Endothelial cell of umbilical vein (primary cell): ENCODE results near the gene ATP9B. TPM values are rescaled to one million over a fixed set of nuclear protein-coding genes. Genes with fewer than 3 reads are reported as not detected.

Experiments used
- BruUV-seq: library from RNA; stranded (reverse); fragments of 400-500 nt; replicated peaks from 2 replicates; lab custom pipeline; 2021; lab: Mats Ljungman, UMichigan
- CTCF ChIA-PET: fragments of 300-600, 350-600 bp; sonication (Branson Sonifier 250); formaldehyde crosslinking; loops from one replicate; lab custom pipeline; 2021; ENCODE audit warnings: antibody characterized with exemption, inconsistent platforms; lab: Charles Lee
- POLR2A ChIA-PET: fragments of 300-600, 350-600 bp; sonication (Branson Sonifier 250); formaldehyde crosslinking; loops from one replicate; lab custom pipeline; 2021; ENCODE audit warnings: antibody characterized with exemption, inconsistent platforms; lab: Charles Lee
- DNase-seq: peaks from one replicate; pipeline ENCODE4 v3.0.0-alpha.2; 2011; ENCODE audit warnings: low read depth, low spot score
- FAIRE-seq: peaks from 2 replicates; lab custom pipeline; 2011; peaks lifted over from hg19 to GRCh38; lab: Jason Lieb, UNC
- H2AFZ ChIP-seq: 2 replicates; pipeline ENCODE4 v1.6.0; 2012; ENCODE audit warnings: low read depth, low read length, control low read depth, inconsistent platforms
- H3K27ac ChIP-seq: 2 replicates; pipeline ENCODE4 v1.5.1; 2011; ENCODE audit warnings: low read depth, mild to moderate bottlenecking, control low read depth, low read length, moderate library complexity; ENCODE audit not compliant: insufficient read depth
- H3K27me3 ChIP-seq, 2 experiments: 2 replicates each; pipeline versions ENCODE4 v1.6.0 to v1.6.1; 2011; ENCODE audit warnings: low read length in 2 of 2, mixed read lengths in 1 of 2; ENCODE audit not compliant: control insufficient read depth in 2 of 2, insufficient read depth in 2 of 2
- H3K36me3 ChIP-seq, 2 experiments: 2 replicates in 1 of 2; 3 replicates in 1 of 2; pipeline ENCODE4 v1.5.1; 2011; ENCODE audit warnings: low read length in 2 of 2, mild to moderate bottlenecking in 1 of 2, moderate library complexity in 1 of 2; ENCODE audit not compliant: control insufficient read depth in 2 of 2, insufficient read depth in 2 of 2; ENCODE audit errors: extremely low read depth in 1 of 2
- H3K4me1 ChIP-seq: 3 replicates; pipeline ENCODE4 v1.5.1; 2011; ENCODE audit warnings: mild to moderate bottlenecking, low read length; ENCODE audit not compliant: control insufficient read depth, insufficient read depth; ENCODE audit errors: extremely low read depth
- H3K4me2 ChIP-seq: 2 replicates; pipeline ENCODE4 v1.6.1; 2011; ENCODE audit warnings: low read length, control low read depth, mixed read lengths; ENCODE audit not compliant: insufficient read depth
- H3K4me3 ChIP-seq, 3 experiments: fragments of 200-600 bp in 1 of 3; sonication (generic), shearing (Covaris generic) in 1 of 3; replicated peaks in 1 of 3; 2 replicates each; pipeline ENCODE4 v1.5.1; 2011 to 2016; ENCODE audit warnings: control low read depth in 3 of 3, low read length in 3 of 3, mild to moderate bottlenecking in 2 of 3, inconsistent platforms in 1 of 3, low read depth in 1 of 3, moderate library complexity in 1 of 3; ENCODE audit not compliant: insufficient read depth in 1 of 3
- H3K79me2 ChIP-seq: 2 replicates; pipeline ENCODE4 v1.6.0; 2012; ENCODE audit warnings: low read length, inconsistent platforms; ENCODE audit not compliant: control insufficient read depth, insufficient read depth
- H3K9ac ChIP-seq: replicated peaks from 2 replicates; pipeline ENCODE3; 2011; ENCODE audit warnings: low read length, control low read depth; ENCODE audit not compliant: insufficient read depth; ENCODE audit errors: extremely low read depth
- H3K9me1 ChIP-seq: replicated peaks from 3 replicates; pipeline ENCODE4 v1.6.0; 2011; ENCODE audit warnings: mild to moderate bottlenecking, low read length; ENCODE audit not compliant: control insufficient read depth, insufficient read depth; ENCODE audit errors: extremely low read depth
- H3K9me3 ChIP-seq: replicated peaks from 2 replicates; pipeline ENCODE4 v1.5.1; 2012; ENCODE audit warnings: low read length, inconsistent platforms; ENCODE audit not compliant: control insufficient read depth, insufficient read depth
- H4K20me1 ChIP-seq: replicated peaks from 2 replicates; pipeline ENCODE3; 2011; ENCODE audit warnings: mild to moderate bottlenecking, low read length; ENCODE audit not compliant: control insufficient read depth, insufficient read depth; ENCODE audit errors: extremely low read depth
- CTCF ChIP-seq, 2 donors: IDR thresholded peaks; 1 replicate in 1 of 2; 2 replicates in 1 of 2; pipeline ENCODE4 v1.5.1; 2011; ENCODE audit warnings: low read length in 2 of 2, mild to moderate bottlenecking in 2 of 2, moderate library complexity in 2 of 2, control low read depth in 1 of 2, inconsistent platforms in 1 of 2, low read depth in 1 of 2; ENCODE audit not compliant: insufficient read depth in 1 of 2; ENCODE audit errors: extremely low read depth in 1 of 2
- EZH2 ChIP-seq: IDR thresholded peaks from 2 replicates; pipeline ENCODE4 v1.6.1; 2012; ENCODE audit warnings: borderline replicate concordance, low read depth, mild to moderate bottlenecking, moderate library complexity, low read length, inconsistent platforms; ENCODE audit not compliant: severe bottlenecking
- FOS ChIP-seq: IDR thresholded peaks from 2 replicates; pipeline ENCODE4 v1.6.1; 2011; ENCODE audit warnings: mild to moderate bottlenecking, low read length, moderate library complexity, borderline replicate concordance; ENCODE audit not compliant: insufficient read depth
- GATA2 ChIP-seq: IDR thresholded peaks from 2 replicates; pipeline ENCODE4 v1.7.0; 2011; ENCODE audit warnings: low read depth, mild to moderate bottlenecking, moderate library complexity, mixed read lengths, low read length; ENCODE audit not compliant: insufficient read length, insufficient read depth
- JUN ChIP-seq: IDR thresholded peaks from 2 replicates; pipeline ENCODE4 v1.6.1; 2011; ENCODE audit warnings: borderline replicate concordance, low read depth; ENCODE audit not compliant: insufficient read length, insufficient read depth
- MAX ChIP-seq: IDR thresholded peaks from 2 replicates; pipeline ENCODE4 v1.6.1; 2011; ENCODE audit not compliant: insufficient read depth, insufficient read length
- MYC ChIP-seq: IDR thresholded peaks from one replicate; pipeline ENCODE4 v1.6.1; 2011; ENCODE audit warnings: mild to moderate bottlenecking, low read depth, low read length
- POLR2A ChIP-seq: IDR thresholded peaks from 2 replicates; pipeline ENCODE4 v1.6.1; 2012; ENCODE audit warnings: low read depth, mild to moderate bottlenecking, control low read depth, low read length
- POLR2AphosphoS5 ChIP-seq: IDR thresholded peaks from 2 replicates; pipeline ENCODE4 v1.6.1; 2012; ENCODE audit warnings: low read depth, mild to moderate bottlenecking, control low read depth, low read length, moderate library complexity; ENCODE audit not compliant: insufficient read depth
- dilution Hi-C: fragments of 300-500 bp; cut with MboI; formaldehyde crosslinking; loops from one replicate; pipeline ENCODE4 v1.15.0; 2019; ENCODE audit warnings: low sequenced_read_pairs; ENCODE audit not compliant: extremely low pct_ligation_motif_present
- intact Hi-C: fragments of 100-400 bp; cut with micrococcal nuclease; formaldehyde crosslinking; loops from one replicate; pipeline ENCODE4 v1.10.0; 2022
- polyA plus RNA-seq, 4 experiments: library from polyadenylated mRNA; depleted of rRNA in 3 of 4; stranded (reverse) in 3 of 4; unstranded in 1 of 4; fragments of >200 nt; gene quantifications; 2 replicates each; pipeline versions ENCODE4 v1.2.1 to v1.2.3, GENCODE V29; 2011 to 2012; ENCODE audit warnings: missing spikeins in 1 of 4
- total RNA-seq: library from RNA; stranded (reverse); gene quantifications from 2 replicates; pipeline ENCODE4 v1.2.3, GENCODE V29; 2021

The ATP9B gene
- total and polyA plus RNA-seq, 2 donors (not counting 3 experiments of a cell fraction or from before 2014, with no cell fraction given) = 14.6 to 18.2 TPM

GRCh38 chr18:79105455-79105854 is 36.3 kb downstream of the ATP9B start:
- Histone ChIP-seq H3K4me2 (no peak overlapping the region), H3K27me3 (no peaks in the 10 kb centered on the region), H3K36me3 (no peaks in the 10 kb centered on the region), H4K20me1 (no peaks in the 10 kb centered on the region), H3K4me3 (no peak overlapping the region), H2AFZ (no peak overlapping the region), H3K9ac (no peak overlapping the region), H3K9me1 (no peaks in the 10 kb centered on the region), H3K4me1 (no peaks in the 10 kb centered on the region), H3K79me2 (peaks cover 7% of the 10 kb centered on the region), H3K9me3 (no peaks in the 10 kb centered on the region), H3K27ac (no peak overlapping the region)
- ChIA-PET POLR2A (no interaction called here), CTCF (no interaction called here)
- intact Hi-C loops = no loop called here
- no TSS peak for BruUV-seq
- FAIRE-seq = no peak
- dilution Hi-C loops = no loop called here
- DNase-seq = no peak
- no peak for TF ChIP-seq EZH2
- no peak for TF ChIP-seq MYC
- no peak for TF ChIP-seq JUN
- TF ChIP-seq FOS = no peak
- TF ChIP-seq POLR2AphosphoS5 = no peak
- no peak for TF ChIP-seq GATA2
- no peak for TF ChIP-seq CTCF (IDR thresholded peaks at IDR 0.05; ENCODE audit: extremely low read depth in 1 of 2, insufficient read depth in 1 of 2, low read depth in 1 of 2, low read length in 2 of 2)
- TF ChIP-seq MAX = no peak
- no peak for TF ChIP-seq POLR2A
